DMS 273 treated with DMSO at 0.1 percent for 48 hours (cell line): ENCODE results near the gene BRINP2.
"Not testable (repeated sequence)": the region's sequence is repeated elsewhere in the genome, so short reads cannot be mapped to it uniquely, and the experiment has no call there.

Experiments used
- DNase-seq: peaks from one replicate; lab custom pipeline; 2025; lab: John Stamatoyannopoulos, UW

The BRINP2 gene

GRCh38 chr1:177311586-177311985 is 140.8 kb downstream of the BRINP2 start:
- no peak for DNase-seq

GRCh38 chr1:177315261-177315660 is 144.5 kb downstream of the BRINP2 start:
- no peak for DNase-seq

DNA sequence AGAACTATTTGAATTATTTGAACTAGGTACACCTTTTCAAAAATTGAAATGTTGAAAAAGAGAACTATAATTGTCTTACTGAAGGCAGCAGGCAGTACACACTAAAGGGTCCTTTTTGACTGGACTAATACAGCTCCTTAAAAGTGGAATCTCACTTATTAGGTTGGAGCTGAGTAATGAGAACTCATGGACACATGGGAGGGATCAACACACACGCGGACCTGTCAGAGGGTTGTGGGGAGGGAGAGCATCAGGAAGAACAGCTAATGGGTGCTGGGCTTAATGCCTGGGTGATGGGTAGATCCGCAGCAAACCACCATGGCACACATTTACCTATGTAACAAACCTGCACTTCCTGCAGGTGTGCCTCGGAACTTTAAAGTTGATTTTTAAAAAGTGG is 145.0 kb downstream of the BRINP2 start:
- DNase-seq: no peak

DNA sequence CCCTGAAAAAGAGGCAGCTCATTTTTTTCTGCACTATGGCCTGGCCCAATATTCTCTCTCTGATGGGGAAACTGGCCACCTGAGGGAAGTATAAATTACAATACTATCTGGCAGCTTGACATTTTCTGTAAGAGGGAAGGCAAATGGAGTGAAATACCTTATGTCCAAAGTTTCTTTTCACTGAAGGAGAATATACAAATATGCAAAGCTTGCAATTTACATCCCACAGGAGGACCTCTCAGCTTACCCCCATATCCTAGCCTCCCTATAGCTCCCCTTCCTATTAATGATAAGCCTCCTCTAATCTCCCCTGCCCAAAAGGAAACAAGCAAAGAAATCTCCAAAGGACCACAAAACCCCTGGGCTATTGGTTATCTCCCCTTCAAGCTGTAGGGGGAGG is 150.7 kb downstream of the BRINP2 start:
- DNase-seq: not testable (repeated sequence)

GRCh38 chr1:177328251-177328650 is 157.5 kb downstream of the BRINP2 start:
- DNase-seq: no peak

GRCh38 chr1:177329871-177330270 is 159.1 kb downstream of the BRINP2 start:
- no peak for DNase-seq
